Inflammatory macrophage treated with lipopolysaccharide for 4 hours (primary cell): ENCODE results near the gene URAD.
A peak's percentile ranks its signal among the peaks of the same experiment; 100 is the strongest.
"Not testable (repeated sequence)": the region's sequence is repeated elsewhere in the genome, so short reads cannot be mapped to it uniquely, and the experiment has no call there.

Experiments
- DNase-seq: peaks from one replicate; pipeline ENCODE4 v3.0.0-alpha.2; 2020

The URAD gene, protein sequence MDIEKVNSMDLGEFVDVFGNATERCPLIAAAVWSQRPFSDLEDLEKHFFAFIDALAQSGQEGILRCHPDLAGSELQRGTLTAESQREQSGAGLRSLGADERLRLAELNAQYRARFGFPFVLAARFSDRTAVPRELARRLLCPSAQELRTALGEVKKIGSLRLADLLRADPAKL

DNA sequence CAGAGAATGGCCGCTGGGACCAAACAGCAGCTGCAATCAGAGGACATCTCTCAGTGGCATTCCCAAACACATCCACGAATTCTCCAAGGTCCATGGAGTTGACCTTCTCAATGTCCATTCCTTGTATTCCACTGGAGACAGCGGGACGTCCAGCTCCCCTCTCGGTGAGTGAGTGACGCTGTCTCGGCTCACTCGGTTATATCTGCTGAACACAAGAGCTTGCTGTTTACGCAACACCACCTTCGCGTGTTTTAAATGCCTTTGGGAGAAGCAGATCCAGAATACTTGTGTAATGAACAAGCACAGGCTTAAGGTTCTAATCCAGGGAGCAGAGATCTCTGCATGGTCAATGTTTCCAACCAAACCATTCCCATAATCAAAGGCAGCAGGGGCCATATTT is at the start of gene URAD:
Gene URAD (minus strand): TSS at position 174 of the 400 bp plus-strand sequence. CDS start 56 bp downstream, at position 118.
- no peak for DNase-seq

DNA sequence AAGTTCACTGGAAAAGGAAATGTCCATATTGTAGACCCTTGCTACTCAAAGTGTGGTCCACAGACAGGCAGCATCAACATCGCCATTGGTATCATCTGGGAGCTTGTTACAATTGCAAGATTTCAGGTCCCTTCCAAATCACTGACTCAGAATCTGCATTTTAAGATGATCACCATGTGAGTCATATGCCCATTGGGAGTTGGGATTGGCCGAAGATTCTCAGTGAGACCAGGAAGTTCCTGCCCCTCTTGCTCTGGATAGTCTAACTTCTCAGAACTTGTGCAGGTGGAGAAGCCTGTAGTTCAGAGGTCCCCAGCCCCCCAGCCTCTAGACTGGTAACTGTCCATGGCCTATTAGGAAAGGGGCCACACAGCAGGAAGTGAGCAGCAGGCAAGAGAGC is 48.9 kb upstream of the URAD start:
- DNase-seq: peak; percentile 78

DNA sequence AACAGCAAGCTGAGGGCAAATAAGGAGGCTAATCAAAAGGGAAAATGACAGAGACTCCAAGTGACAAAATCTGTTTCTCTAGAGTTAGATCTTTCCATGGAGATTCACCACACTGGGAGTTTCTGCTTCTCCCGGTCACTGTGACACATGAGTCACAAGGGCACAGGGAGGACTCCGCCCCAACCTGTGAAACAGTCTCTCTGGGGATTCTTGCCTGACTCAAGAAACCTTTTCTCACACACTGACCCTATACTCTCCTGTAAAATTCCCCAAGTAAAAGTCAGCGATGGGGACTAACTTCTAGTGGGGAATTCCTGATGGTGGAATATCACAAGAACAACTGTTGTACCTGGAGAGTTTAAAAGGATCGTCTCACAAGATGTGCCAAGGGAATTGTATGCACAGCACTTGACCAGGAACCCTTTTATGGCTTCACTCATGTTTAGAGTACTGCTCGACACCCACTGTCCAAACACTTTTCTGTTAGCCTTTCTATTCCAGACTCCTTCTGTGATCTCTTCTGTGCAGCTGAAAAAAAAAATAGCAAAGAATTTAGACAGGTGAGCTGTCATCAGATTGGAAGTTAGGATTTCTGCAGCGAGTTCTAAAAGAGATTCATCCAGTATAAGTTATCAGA is 46.8 kb upstream of the URAD start:
- DNase-seq: peak; percentile 68

DNA sequence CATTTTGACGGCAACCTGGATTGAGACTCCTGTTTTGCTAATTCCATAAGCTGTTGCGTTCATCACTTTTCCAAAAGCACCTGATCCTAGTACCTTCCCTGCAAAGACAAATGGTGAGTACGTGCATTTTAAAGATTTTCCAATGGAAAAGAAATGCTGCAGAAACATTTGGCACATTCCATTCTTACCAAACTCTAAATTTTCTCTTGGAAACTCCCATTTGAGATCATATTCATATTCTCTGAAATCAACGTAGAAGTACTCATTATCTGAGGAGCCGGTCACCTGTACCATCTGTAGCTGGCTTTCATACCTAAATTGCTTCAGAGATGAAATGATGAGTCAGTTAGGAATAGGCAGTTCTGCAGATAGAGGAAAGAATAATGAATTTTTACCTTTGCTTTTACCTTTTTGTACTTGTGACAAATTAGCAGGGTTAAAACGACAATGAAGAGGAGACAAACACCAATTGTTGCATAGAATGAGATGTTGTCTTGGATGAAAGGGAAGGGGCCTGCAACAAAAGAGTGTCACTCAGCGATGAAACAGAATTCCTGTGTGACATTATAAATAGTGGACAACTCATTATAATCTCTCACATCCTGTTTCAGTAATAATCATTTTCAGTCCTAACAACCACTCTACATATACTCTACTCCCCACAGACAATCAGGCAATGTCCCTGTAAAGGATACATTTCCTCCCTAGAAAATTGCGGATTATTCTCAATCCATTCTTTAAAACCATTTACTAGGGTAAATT is 45.6 kb upstream of the URAD start:
- DNase-seq: no peak

DNA sequence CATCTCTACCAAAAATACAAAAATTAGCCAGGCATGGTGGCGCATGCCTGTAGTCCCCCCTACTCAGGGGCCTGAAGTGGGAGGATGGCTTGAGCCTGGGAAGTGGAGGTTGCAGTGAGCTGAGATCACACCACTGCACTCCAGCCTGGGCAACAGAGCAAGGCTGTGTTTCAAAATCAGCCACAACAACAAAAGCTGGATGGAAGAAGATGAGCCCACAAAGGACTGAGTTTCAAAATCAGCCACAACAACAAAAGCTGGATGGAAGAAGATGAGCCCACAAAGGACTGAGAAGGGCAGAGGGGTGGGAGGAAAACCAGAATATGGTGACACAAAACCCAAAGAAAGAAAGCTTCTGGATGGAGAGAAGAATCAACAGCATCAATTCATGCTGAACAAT is 43.9 kb upstream of the URAD start:
- peak; percentile 47 for DNase-seq

DNA sequence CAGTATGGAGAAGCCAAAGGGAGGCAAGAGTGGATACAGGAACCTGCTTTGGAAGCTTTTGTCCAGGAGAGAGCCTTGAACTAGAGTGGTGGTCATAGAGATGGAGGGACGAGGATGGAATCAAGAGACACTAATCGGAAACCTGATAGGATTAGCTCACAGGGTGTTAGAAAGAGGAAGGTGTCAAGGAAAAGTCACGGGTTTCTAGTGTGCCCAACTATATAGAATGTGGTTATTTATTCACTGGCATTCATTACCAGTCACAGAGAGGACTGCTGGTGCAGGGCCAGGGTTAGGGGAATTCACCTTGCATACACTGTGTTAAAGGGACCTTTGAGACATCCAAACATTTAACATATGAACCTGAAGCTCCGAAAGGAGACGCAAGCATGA is 43.4 kb upstream of the URAD start:
- peak; percentile 45 for DNase-seq

DNA sequence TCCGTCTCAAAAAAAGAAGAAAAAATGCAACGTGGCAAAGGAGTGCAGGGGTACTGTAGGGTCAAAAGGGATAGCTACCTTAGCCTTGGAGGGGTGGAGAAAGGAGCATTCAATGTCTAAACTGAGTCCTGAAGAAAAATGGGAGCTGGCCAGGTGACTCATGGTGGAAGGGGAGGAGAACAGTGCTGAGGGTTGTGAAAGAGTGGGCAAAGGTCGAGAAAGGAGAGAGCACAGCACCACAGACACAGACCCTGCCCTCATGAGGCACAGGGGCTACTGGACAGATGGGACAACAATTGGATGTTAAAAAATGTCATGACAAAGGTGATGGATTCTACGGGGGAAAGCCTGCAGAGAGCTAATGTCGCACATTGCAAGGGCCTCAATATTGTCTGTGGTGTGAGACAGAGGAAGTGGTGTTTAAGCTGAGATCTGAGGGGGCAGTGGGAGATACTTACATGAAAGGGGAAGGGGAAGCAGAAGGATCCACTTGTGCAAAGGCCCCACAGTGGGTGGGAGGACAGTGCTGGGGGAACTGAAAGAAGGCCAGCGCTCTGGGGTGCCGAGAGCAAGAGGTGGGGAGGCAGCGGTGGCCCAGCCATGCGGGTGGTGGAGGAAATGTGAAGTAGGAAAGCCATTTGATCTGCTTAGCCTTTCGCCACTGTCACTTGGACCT is 42.9 kb upstream of the URAD start:
- DNase-seq: peak; percentile 94

DNA sequence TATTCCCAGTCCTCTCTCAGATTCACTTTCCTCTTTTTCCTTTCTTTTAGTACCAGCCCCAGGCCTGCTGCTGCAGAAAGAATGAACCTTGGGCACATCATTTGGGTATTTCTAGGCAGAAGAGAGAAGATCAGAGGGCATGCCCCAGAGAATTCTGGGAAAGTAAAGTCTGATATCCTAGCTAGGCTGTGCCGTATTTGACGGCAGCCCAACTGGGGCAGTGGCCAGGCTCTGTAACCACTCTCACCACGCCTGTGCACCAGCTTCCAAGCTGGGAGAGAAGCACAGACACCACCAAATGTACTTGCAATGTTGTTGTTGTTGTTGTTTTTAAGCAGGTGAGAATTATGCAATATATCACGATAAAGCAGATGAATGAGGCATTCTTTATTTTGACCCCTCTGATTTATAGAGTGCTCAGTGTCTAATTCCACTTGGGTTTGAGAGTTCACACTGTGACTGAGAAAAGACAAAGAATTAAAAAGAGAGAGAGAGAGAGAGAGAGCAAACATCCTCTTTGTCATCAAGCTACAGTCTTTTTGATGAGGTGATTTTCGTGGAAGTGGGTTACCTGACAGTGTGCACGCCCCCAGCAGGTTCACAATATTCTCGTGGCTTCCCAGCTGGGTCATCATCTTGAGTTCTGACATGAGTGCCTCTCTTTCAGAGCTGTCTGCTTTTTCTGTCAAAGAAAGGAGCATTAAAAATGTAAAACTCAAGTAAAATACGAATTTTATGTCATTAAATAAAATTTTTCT is 39.3 kb upstream of the URAD start:
- no peak for DNase-seq

DNA sequence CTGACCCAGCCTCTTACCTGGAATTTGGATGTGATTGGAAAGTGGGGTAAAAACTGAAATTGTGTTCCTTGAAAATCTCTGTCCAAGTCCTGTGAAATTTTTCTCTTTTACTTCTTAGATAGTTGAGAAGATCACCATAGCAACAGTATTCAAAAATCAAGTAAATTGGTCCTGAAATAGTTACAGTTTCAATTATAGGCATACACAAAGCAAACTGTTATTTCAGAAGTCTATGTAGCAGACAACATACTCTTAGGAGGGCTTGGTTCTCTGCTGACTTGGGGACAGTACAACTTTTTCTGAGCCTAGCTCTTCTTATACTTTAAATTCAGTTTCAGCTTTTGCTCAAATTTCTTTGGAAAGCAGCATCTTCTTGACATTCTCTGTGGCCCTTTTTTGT is 38.6 kb upstream of the URAD start:
- no peak for DNase-seq

DNA sequence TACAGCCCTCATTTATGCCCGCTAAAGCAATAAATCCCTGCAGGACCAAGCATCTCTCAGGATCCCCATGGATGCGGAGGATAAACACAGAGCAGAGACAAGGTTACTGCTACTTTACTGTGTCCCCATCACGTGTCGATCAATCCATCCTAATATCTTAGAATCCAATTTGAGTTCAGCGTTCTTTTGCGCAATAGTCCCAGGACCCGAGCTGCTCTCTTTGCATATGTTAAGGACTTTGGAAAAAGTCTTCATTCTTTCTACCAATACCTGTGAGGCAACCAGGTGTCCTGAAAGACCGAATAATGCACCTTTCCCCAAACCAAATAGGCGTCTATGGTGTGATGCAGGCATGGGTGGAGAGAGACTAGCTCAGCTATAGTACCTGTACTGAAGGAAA is 38.0 kb upstream of the URAD start:
- DNase-seq: no peak

DNA sequence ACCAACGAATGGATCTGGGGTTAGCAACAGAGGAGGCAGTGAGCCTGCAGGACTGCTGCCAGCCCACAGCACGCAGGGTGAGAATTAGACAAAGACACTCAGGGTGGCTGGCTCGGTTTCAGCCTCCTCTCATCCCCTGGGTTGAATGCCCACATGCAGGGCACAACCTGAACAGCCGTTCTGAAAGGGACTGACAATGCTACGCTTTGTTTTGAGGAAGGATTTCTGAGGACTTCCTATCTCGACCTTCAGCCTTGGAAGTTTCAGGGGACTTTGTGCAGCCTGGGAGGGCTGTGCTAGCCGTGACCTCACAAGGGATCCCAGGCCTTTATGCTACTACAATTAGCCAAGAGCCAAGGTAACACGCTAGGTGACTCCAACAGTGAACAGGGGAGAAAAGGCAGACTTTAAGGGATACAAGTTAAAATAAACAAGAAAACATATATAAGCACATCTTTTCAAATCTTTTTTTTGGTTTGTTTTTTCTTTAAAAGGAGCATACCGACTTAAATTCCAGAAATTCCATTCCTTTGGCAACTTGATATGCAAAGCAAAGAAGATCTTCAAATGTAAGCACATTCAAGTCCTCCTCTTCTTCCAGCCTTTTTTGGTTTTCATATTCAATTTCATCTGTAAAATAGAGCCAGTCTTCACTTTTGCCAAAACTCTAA is 34.5 kb upstream of the URAD start:
- DNase-seq: no peak

DNA sequence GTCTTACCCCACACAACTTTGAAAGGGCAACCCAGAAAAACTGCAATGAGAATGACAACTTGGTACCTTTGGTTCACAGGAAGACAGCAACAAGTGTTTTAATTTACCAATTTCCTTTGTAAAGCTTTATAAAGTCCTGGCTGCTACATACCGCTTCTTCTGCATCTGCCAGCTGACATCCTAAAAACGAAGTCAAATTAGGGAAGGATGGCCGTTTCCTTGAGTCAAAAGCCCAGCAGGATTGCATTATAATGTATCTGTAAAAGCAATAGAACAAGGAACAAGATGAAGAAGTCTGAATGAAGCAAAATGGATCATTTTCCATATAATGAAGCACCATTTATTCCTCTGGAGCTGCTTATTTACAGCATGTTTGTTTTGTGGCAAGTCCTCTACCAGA is 25.8 kb upstream of the URAD start:
- DNase-seq: peak; percentile 43

DNA sequence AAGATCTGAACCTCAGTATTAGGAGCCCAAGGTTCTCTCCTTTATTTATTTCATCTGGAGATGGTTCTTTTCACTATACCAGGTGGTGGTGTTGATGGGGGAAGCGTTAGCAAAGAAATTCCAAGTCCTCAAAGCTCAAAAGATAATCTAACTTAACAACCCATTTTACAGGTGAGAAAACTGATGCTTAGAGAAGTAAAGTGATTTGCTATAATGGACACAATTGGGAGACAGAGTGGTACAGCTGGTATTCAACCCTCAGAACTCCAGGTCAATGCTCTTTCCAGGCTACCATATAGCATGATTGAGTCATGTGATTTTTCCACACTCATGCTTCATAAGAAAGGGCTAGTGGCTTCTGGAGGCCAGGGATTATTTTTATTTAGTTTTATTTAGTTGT is 25.0 kb upstream of the URAD start:
- no peak for DNase-seq

DNA sequence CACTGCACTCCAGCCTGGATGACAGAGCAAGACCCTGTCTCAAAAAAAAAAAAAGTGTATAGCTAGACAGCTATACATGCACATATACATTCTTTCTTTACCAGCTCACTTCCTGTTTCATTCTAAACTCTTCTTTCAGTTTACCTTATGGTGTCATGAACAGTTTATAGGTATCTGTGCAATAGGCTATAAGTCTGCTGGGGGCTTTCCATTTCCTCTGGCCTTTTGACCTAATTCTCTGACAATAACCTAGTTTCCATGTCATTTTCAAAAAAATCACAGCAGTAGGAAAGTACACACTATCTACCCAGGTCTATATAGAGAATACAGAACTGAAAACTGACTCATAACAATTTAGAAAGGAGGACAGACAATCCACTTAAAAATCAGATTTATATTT is 24.4 kb upstream of the URAD start:
- DNase-seq: peak; percentile 36

DNA sequence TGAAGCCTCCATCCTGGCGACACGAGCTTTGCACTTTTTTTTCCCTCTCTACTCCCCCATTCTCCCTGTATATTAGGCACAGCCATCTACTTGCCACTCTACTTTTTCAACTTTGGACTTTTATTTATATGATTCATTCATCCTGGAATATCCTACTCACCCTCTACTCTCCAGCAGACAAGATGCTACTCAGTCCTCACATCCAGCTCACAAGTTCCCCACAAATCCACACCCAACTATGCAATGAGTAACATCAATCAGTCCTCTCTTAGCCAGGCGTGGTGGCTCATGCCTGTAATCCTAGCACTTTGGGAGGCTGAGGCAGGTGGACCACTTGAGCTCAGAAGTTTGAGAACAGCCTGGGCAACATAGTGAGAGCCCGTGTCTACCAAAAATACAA is 23.9 kb upstream of the URAD start:
- no peak for DNase-seq

DNA sequence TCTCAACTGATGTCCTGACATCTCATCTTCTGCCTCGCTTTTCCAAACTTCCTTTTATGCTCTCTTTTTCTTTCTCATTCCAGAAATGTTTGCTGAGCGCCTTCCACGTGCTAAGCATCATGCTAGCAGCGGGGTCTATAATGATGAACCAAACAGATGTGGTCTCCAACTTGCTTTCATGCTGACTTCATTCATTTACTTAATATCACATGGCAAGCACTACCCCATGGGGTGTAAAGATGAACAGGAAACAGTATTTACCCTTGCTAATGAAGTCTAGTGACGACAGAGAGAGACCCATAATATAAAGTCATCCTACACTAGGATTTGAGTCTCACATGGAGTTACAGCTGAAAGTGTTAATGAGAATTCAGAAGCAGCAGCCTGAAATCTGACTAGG is 21.6 kb upstream of the URAD start:
- no peak for DNase-seq

DNA sequence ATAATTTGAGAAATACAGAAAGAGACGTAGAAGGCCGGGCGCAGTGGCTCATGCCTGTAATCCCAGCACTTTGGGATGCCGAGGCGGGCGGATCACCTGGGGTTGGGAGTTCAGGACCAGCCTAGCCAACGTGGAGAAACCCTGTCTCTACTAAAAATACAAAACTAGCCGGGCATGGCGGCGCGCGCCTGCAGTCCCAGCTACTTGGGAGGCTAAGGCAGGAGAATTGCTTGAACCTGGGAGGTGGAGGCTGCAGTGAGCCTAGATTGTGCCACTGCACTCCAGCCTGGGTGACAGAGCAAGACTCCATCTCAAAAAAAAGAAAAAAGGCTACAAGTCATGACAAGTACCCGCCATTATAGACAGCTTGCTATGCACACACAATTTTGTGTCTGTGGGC is 16.5 kb upstream of the URAD start:
- not testable (repeated sequence) for DNase-seq

DNA sequence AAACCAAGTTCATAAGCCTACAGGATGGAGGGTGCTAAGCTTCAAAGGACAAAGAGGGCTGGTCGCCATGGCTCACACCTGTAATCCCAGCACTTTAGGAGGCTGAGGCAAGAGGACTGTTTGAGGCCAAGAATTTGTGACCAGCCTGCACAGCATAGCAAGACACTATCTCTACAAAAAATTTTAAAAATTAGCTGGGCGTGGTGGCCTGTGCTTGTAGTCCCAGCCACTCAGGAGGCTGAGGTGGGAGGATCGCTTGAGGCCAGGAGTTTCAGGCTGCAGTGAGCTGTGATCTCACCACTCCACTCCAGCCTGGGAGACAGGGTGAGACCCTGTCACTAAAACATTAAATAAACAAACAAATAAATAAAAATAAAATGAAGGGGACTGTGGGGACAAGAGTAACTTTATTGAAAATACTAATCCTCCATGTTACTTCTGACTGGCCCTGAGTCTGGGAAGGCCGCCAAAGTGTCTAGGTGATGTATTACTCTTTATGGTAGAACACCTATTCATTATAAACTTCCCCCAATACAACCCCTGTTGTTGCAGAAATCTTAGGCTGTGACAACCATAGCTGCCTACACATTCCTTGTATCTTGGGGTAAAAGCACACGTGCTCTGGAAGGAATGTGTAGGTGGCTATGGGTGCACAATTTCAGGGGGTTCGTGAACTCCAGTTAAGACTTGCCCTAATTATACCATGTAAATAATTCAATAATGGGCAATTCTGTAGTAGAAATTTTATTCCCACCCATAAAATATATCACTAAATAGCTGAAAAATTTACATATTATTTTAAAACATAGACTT is 14.6 kb upstream of the URAD start:
- no peak for DNase-seq

DNA sequence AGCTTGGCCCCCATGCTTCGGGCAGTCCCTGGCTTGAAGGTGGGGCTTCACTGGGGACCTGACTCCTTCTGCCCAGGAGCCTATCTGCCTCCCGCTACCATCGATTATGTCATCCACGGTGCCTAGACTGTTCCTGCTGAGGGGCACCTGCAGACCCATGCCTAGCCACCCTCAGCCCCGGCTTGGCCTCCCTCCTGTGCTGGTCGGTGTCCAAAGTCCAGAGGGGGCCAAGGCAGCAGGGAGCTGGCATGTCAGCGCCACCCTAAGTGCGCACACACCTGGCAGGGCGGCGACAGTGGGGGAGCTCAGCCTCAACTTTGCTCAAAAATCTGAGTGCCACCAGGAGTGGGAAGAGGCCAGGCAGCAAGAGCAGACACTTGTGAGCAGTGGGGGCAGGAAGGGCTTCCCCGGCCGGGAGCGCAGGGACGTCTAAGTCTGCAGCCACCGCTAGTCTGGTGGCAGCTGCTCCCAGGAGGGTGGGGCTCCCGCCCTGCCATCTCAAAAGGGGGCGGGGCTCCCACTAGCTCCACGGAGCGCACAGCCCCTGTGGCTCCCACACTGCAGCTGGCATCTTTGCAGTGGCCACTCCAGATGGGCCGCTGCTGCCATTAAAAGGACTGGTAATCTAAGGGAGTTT is 13.5 kb upstream of the URAD start:
- DNase-seq: no peak

DNA sequence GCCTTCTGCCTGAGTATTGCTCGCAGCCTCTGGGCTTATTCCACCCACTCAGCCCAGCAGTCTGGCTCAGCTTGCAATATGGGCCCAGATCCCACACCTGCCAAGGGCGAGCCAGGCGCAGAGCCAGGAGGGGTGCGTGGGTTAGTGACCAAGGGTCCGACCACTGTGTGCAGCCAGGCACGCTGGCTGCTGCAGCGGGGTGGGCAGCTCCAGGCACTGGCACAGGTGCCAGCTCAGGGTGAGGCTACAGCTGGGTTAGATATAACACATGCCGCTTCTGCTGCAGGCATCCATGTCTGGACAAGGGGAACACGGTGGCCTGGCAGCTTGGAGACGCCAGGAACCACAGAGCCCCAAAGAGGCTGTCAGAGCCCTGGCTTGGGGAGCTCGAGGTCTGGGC is 12.6 kb upstream of the URAD start:
- no peak for DNase-seq

DNA sequence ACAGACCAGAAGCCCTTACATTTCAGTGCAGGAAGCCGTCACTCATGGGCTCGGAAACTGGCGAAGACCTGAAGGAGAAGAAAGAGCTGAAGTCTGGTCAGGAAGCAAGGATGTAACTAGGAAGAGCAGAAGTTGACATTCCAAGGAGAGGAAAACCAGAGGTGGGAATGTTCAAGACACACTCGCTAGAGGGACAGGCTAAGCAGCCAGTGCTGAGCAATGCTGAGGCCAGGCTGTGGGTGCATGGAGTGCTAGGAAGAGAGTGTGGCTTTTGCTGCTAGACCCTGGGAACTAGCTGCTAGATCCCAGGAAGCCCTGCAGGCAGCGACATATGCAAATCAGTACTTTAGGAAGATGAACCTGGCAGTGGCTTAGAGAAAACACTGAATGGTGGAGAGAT is 12.1 kb upstream of the URAD start:
- no peak for DNase-seq
